Measurements from ENCODE around the gene PITPNM1. TPM values are rescaled to one million over a fixed set of nuclear protein-coding genes. Genes with fewer than 3 reads are reported as not detected.

Gene PITPNM1
- total and polyA plus RNA-seq, 2 of the 13 experiments (the other 11 are each of a cell fraction or from before 2014, with no cell fraction given): 8.2 to 8.5 TPM

GRCh38 chr11:67508486-67509121 lies 3.4 kb upstream of the PITPNM1 start (continued):
- TF ChIP-seq HNF1A (IDR thresholded peaks at IDR 0.05; ENCODE audit: low read depth) (no peak), HNF1A (CRISPR knock-in tag; IDR thresholded peaks at IDR 0.05; ENCODE audit: borderline replicate concordance) (no peak), ARNTL (CRISPR knock-in tag; IDR thresholded peaks at IDR 0.05) (no peak), SRSF9 (IDR thresholded peaks at IDR 0.05; ENCODE audit: borderline replicate concordance, insufficient read depth, low read depth, low read length, poor library complexity, severe bottlenecking) (no peak), HMGA1 (CRISPR knock-in tag; conservative IDR thresholded peaks at IDR 0.05) (no peak), RXRB (CRISPR knock-in tag; IDR thresholded peaks at IDR 0.05; ENCODE audit: borderline replicate concordance) (no peak; the same call in 1 of the 2 replicates), SAP130 (CRISPR knock-in tag; IDR thresholded peaks at IDR 0.05; ENCODE audit: low read depth) (peak; percentile 81), EZH2 (conservative IDR thresholded peaks at IDR 0.05; ENCODE audit: low read depth, low read length) (no peak), HNRNPUL1 (IDR thresholded peaks at IDR 0.05; ENCODE audit: low read depth, low read length) (no peak), TP53 (CRISPR knock-in tag; conservative IDR thresholded peaks at IDR 0.05) (0 out of 2 replicates have a peak, but pooled peaks have one; percentile 38), ZNF615 (CRISPR knock-in tag; IDR thresholded peaks at IDR 0.05; ENCODE audit: borderline replicate concordance) (no peak), STAT6 (CRISPR knock-in tag; IDR thresholded peaks at IDR 0.05; ENCODE audit: borderline replicate concordance) (no peak), ZNF850 (CRISPR knock-in tag; conservative IDR thresholded peaks at IDR 0.05) (0 out of 2 replicates have a peak, but pooled peaks have one; percentile 67), ZNF251 (CRISPR knock-in tag; IDR thresholded peaks at IDR 0.05) (no peak)
- TF ChIP-seq, protein P1, sequence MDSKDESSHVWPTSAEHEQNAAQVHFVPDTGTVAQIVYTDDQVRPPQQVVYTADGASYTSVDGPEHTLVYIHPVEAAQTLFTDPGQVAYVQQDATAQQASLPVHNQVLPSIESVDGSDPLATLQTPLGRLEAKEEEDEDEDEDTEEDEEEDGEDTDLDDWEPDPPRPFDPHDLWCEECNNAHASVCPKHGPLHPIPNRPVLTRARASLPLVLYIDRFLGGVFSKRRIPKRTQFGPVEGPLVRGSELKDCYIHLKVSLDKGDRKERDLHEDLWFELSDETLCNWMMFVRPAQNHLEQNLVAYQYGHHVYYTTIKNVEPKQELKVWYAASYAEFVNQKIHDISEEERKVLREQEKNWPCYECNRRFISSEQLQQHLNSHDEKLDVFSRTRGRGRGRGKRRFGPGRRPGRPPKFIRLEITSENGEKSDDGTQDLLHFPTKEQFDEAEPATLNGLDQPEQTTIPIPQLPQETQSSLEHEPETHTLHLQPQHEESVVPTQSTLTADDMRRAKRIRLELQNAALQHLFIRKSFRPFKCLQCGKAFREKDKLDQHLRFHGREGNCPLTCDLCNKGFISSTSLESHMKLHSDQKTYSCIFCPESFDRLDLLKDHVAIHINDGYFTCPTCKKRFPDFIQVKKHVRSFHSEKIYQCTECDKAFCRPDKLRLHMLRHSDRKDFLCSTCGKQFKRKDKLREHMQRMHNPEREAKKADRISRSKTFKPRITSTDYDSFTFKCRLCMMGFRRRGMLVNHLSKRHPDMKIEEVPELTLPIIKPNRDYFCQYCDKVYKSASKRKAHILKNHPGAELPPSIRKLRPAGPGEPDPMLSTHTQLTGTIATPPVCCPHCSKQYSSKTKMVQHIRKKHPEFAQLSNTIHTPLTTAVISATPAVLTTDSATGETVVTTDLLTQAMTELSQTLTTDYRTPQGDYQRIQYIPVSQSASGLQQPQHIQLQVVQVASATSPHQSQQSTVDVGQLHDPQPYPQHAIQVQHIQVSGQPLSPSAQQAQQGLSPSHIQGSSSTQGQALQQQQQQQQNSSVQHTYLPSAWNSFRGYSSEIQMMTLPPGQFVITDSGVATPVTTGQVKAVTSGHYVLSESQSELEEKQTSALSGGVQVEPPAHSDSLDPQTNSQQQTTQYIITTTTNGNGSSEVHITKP (CRISPR knock-in tag; IDR thresholded peaks at IDR 0.05; ENCODE audit: low read depth): no peak
- TF ChIP-seq, protein P2, sequence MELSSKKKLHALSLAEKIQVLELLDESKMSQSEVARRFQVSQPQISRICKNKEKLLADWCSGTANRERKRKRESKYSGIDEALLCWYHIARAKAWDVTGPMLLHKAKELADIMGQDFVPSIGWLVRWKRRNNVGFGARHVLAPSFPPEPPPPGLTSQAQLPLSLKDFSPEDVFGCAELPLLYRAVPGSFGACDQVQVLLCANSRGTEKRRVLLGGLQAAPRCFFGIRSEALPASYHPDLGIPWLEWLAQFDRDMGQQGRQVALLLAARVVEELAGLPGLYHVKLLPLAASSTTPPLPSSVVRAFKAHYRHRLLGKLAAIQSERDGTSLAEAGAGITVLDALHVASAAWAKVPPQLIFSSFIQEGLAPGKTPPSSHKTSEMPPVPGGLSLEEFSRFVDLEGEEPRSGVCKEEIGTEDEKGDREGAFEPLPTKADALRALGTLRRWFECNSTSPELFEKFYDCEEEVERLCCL (CRISPR knock-in tag; IDR thresholded peaks at IDR 0.05; ENCODE audit: borderline replicate concordance): no peak

Data from HepG2 (cell line).